ENCODE data around the gene CFAP251.

- TF ChIP-seq CTCF (IDR thresholded peaks at IDR 0.05) (no peak), POLR2A (IDR thresholded peaks at IDR 0.05) (no peak)
These were observed 267 bp downstream of the CFAP251 start for GRCh38 chr12:121918679-121919038.
